PFSK-1 (cell line): ENCODE measurements around the gene PYM1.

Experiments
- FOXP2 ChIP-seq: optimal IDR thresholded peaks from 2 replicates; pipeline ENCODE3; 2011; ENCODE audit warnings: borderline replicate concordance, control low read depth, inconsistent platforms; ENCODE audit not compliant: insufficient read depth; ENCODE audit errors: extremely low read length, extremely low read depth
- POLR2AphosphoS5 ChIP-seq: IDR thresholded peaks from 2 replicates; pipeline ENCODE4 v1.6.1; 2012; ENCODE audit warnings: low read depth, mild to moderate bottlenecking, control low read depth, low read length, moderate library complexity
- SIN3A ChIP-seq: IDR thresholded peaks from 2 replicates; pipeline ENCODE4 v1.6.1; 2012; ENCODE audit warnings: mild to moderate bottlenecking, low read length, moderate library complexity, borderline replicate concordance; ENCODE audit not compliant: insufficient read depth
- TAF1 ChIP-seq: IDR thresholded peaks from 2 replicates; pipeline ENCODE4 v1.6.1; 2012; ENCODE audit warnings: low read length, control low read depth, borderline replicate concordance; ENCODE audit not compliant: insufficient read depth
- TF ChIP-seq, protein P1 (sequence below), 2 experiments: IDR thresholded peaks; 2 replicates each; pipeline versions ENCODE4 v1.6.1 to v1.8.0; 2011 to 2012; ENCODE audit warnings: low read depth in 2 of 2, low read length in 2 of 2, control low read depth in 1 of 2, inconsistent platforms in 1 of 2, mild to moderate bottlenecking in 1 of 2, moderate library complexity in 1 of 2; ENCODE audit not compliant: insufficient read depth in 1 of 2

DNA sequence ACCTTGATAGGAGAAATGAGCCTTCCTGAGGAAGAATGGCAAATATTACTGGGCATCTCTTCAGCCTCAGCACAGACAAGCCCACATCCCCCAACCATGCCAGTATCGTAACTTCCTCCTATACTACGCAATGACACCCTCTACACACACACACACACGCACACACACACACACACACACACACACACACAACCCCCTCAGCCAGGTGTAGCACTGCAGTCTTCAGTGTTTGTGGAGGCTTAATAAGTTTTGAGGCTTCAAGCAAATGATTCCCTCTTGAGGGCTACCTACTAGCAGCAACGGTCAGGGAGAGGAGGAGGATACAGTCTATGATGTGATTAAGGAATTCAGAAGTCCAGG lies 4.8 kb upstream of the PYM1 start:
- TF ChIP-seq, protein P1, sequence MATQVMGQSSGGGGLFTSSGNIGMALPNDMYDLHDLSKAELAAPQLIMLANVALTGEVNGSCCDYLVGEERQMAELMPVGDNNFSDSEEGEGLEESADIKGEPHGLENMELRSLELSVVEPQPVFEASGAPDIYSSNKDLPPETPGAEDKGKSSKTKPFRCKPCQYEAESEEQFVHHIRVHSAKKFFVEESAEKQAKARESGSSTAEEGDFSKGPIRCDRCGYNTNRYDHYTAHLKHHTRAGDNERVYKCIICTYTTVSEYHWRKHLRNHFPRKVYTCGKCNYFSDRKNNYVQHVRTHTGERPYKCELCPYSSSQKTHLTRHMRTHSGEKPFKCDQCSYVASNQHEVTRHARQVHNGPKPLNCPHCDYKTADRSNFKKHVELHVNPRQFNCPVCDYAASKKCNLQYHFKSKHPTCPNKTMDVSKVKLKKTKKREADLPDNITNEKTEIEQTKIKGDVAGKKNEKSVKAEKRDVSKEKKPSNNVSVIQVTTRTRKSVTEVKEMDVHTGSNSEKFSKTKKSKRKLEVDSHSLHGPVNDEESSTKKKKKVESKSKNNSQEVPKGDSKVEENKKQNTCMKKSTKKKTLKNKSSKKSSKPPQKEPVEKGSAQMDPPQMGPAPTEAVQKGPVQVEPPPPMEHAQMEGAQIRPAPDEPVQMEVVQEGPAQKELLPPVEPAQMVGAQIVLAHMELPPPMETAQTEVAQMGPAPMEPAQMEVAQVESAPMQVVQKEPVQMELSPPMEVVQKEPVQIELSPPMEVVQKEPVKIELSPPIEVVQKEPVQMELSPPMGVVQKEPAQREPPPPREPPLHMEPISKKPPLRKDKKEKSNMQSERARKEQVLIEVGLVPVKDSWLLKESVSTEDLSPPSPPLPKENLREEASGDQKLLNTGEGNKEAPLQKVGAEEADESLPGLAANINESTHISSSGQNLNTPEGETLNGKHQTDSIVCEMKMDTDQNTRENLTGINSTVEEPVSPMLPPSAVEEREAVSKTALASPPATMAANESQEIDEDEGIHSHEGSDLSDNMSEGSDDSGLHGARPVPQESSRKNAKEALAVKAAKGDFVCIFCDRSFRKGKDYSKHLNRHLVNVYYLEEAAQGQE (IDR thresholded peaks at IDR 0.05; ENCODE audit: insufficient read depth in 1 of 2, low read depth in 2 of 2, low read length in 2 of 2), result no peak
- no peak for TF ChIP-seq SIN3A
- TF ChIP-seq POLR2AphosphoS5, result no peak
- no peak for TF ChIP-seq TAF1
- no peak for TF ChIP-seq FOXP2
